Neural progenitor cell (in vitro differentiated cells): Measurements from ENCODE around the gene BCAN.

Experiments used
- EZH2 ChIP-seq: fragments of 200-600 bp; sonication (generic); IDR thresholded peaks from 2 replicates; pipeline ENCODE4 v1.6.1; 2017; ENCODE audit warnings: antibody characterized with exemption, mild to moderate bottlenecking, moderate library complexity
- EZH2phosphoT487 ChIP-seq: fragments of 200-600 bp; sonication (generic); IDR thresholded peaks from 2 replicates; pipeline ENCODE4 v1.6.1; 2017; ENCODE audit warnings: antibody characterized with exemption
- TF ChIP-seq, protein P1 (sequence below): fragments of 200-600 bp; sonication (generic); IDR thresholded peaks from 2 replicates; pipeline ENCODE4 v1.5.1; 2017; ENCODE audit warnings: antibody characterized with exemption, mild to moderate bottlenecking

DNA sequence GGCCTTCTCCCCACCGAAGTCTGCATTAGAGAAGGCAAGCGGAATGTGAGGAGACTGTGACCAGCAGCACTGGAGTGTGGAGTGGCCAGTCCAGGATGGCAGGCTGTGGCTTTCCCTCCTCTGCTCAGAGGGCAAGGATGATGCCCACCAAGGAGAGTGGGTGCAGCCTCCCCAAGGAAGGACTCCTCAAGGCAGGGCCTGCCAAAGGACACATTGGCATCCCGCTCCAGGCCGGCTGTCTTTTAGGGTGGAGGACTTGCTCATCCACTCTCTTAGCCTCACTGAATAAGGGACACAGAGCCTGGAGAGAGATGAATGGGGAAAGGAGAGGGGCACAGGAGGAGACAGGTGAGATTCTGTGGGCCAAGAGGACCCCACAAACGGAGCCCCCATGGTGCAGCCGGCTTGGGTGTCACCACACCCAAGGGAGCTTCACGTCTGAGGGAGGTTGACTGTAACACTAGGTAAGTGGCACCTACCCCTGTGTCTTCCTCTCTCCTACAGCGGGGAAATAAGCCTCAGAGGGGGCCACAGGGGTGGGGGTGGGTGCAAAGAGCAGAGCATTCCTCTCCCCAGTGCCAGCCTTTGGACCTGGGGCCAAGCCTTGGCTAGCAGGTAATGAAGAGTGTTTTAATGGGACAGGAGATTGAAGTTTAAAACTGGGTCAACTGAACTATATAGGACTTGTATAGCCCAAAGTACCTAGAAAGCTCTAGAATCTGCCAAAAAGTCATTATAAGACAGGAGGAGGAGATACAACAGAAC, 39.5 kb downstream of the BCAN start:
- TF ChIP-seq, protein P1, sequence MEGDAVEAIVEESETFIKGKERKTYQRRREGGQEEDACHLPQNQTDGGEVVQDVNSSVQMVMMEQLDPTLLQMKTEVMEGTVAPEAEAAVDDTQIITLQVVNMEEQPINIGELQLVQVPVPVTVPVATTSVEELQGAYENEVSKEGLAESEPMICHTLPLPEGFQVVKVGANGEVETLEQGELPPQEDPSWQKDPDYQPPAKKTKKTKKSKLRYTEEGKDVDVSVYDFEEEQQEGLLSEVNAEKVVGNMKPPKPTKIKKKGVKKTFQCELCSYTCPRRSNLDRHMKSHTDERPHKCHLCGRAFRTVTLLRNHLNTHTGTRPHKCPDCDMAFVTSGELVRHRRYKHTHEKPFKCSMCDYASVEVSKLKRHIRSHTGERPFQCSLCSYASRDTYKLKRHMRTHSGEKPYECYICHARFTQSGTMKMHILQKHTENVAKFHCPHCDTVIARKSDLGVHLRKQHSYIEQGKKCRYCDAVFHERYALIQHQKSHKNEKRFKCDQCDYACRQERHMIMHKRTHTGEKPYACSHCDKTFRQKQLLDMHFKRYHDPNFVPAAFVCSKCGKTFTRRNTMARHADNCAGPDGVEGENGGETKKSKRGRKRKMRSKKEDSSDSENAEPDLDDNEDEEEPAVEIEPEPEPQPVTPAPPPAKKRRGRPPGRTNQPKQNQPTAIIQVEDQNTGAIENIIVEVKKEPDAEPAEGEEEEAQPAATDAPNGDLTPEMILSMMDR: no peak
- TF ChIP-seq EZH2phosphoT487 (no peak), EZH2 (no peak)
